ENCODE measurements around the gene SEMA5A. TPM values are rescaled to one million over a fixed set of nuclear protein-coding genes. Genes with fewer than 3 reads are reported as not detected.
A peak's percentile ranks its signal among the peaks of the same experiment; 100 is the strongest.

The SEMA5A gene
- total RNA-seq, 1 donor from 2014 or later: 11.9 TPM

GRCh38 chr5:9498541-9499497 is 47.1 kb downstream of the SEMA5A start:
- Mint-ChIP-seq H3K27ac (no peak overlapping the region), H3K9me3 (no peaks in the 10 kb centered on the region), H3K4me1 (peaks cover 16% of the 10 kb centered on the region), H3K36me3 (no peaks in the 10 kb centered on the region), H3K27me3 (ENCODE audit: insufficient read depth, low read depth) (peaks cover 2% of the 10 kb centered on the region), H3K4me3 (no peak overlapping the region)
- H3K9me3 ChIP-seq (ENCODE audit: low read depth): no peaks in the 10 kb centered on the region
- no peaks in the 10 kb centered on the region for H3K36me3 ChIP-seq
- H3K9ac ChIP-seq: no peak overlapping the region
- no peak for TF ChIP-seq EZH2phosphoT487 (IDR thresholded peaks at IDR 0.05)
- TF ChIP-seq EZH2 (IDR thresholded peaks at IDR 0.05): no peak
- TF ChIP-seq, protein P1, sequence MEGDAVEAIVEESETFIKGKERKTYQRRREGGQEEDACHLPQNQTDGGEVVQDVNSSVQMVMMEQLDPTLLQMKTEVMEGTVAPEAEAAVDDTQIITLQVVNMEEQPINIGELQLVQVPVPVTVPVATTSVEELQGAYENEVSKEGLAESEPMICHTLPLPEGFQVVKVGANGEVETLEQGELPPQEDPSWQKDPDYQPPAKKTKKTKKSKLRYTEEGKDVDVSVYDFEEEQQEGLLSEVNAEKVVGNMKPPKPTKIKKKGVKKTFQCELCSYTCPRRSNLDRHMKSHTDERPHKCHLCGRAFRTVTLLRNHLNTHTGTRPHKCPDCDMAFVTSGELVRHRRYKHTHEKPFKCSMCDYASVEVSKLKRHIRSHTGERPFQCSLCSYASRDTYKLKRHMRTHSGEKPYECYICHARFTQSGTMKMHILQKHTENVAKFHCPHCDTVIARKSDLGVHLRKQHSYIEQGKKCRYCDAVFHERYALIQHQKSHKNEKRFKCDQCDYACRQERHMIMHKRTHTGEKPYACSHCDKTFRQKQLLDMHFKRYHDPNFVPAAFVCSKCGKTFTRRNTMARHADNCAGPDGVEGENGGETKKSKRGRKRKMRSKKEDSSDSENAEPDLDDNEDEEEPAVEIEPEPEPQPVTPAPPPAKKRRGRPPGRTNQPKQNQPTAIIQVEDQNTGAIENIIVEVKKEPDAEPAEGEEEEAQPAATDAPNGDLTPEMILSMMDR (IDR thresholded peaks at IDR 0.05): peak; percentile 75
- no peaks in the 10 kb centered on the region for H3F3A ChIP-seq (ENCODE audit: low read depth)
- H4K20me1 ChIP-seq (ENCODE audit: low read depth): no peaks in the 10 kb centered on the region
- H3K4me3 ChIP-seq: no peak overlapping the region
- DNase-seq (ENCODE audit: low spot score): peak; percentile 76
- no peak overlapping the region for H3K4me2 ChIP-seq
- no peak overlapping the region for H2AFZ ChIP-seq (replicated peaks)
- H3K27me3 ChIP-seq: no peaks in the 10 kb centered on the region
- no peaks in the 10 kb centered on the region for H3K79me2 ChIP-seq (ENCODE audit: low read depth)
- H3K4me1 ChIP-seq: peaks cover 13% of the 10 kb centered on the region
- H3K27ac ChIP-seq: no peak overlapping the region

DNA sequence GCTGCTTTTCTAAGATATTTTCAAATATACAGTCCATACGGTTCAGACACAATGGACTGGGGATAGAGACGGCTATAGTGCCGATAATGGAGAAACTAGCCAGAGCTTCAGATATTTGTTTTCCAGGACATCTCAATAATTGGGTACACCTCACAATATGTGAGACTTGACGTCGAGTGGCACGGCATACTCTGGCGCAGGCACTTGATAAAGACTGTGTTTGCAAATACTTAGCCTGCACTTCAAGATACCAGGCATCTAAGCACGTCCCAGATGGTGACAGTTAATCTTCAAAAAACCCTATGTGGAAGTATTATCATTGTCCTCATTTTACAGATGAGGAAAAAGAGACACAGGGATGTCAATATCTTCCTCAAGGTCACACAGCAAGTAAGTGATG is 48.5 kb downstream of the SEMA5A start:
- no peak for DNase-seq (ENCODE audit: low spot score)
- no peak overlapping the region for H3K27ac Mint-ChIP-seq
- H3F3A ChIP-seq (ENCODE audit: low read depth): no peaks in the 10 kb centered on the region
- no peak overlapping the region for H3K4me2 ChIP-seq
- no peaks in the 10 kb centered on the region for H3K9me3 ChIP-seq (ENCODE audit: low read depth)
- H3K36me3 ChIP-seq: no peaks in the 10 kb centered on the region
- H3K27me3 Mint-ChIP-seq (ENCODE audit: insufficient read depth, low read depth): no peaks in the 10 kb centered on the region
- H3K9me3 Mint-ChIP-seq: no peaks in the 10 kb centered on the region
- peaks cover 16% of the 10 kb centered on the region for H3K4me1 ChIP-seq
- no peak for TF ChIP-seq EZH2phosphoT487 (IDR thresholded peaks at IDR 0.05)
- TF ChIP-seq EZH2 (IDR thresholded peaks at IDR 0.05): no peak
- TF ChIP-seq, protein P1 (IDR thresholded peaks at IDR 0.05): no peak
- no peaks in the 10 kb centered on the region for H3K27me3 ChIP-seq
- no peak overlapping the region for H3K4me3 ChIP-seq
- peaks cover 19% of the 10 kb centered on the region for H3K4me1 Mint-ChIP-seq
- H2AFZ ChIP-seq (replicated peaks): no peak overlapping the region
- H3K4me3 Mint-ChIP-seq: no peak overlapping the region
- no peak overlapping the region for H3K9ac ChIP-seq
- no peaks in the 10 kb centered on the region for H3K36me3 Mint-ChIP-seq
- no peak overlapping the region for H3K27ac ChIP-seq
- no peaks in the 10 kb centered on the region for H3K79me2 ChIP-seq (ENCODE audit: low read depth)
- no peaks in the 10 kb centered on the region for H4K20me1 ChIP-seq (ENCODE audit: low read depth)

DNA sequence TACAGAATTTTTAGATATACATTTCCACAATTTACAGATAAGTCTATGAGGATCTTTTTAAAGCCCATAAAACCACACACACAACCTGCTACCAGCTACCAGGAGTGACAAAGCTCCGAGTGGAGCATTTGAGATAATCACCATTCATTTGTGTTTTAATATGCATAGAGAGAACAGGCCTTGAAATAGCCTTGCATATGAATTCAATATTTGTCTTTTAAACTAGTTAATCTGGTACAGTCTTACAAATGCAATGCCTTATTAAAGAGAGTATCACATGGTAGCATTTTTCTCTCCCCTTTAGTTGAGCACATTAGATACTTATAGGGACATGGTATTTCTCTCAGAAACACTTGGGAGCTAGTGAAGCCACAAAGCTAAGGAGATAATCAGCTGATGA is 49.1 kb downstream of the SEMA5A start:
- H3K27me3 Mint-ChIP-seq (ENCODE audit: insufficient read depth, low read depth): no peaks in the 10 kb centered on the region
- H3K9me3 Mint-ChIP-seq: no peaks in the 10 kb centered on the region
- Histone ChIP-seq H3K9me3 (ENCODE audit: low read depth) (no peaks in the 10 kb centered on the region), H3K4me1 (peaks cover 16% of the 10 kb centered on the region), H2AFZ (replicated peaks) (no peak overlapping the region), H4K20me1 (ENCODE audit: low read depth) (no peaks in the 10 kb centered on the region), H3K4me3 (no peak overlapping the region), H3K36me3 (no peaks in the 10 kb centered on the region), H3K9ac (no peak overlapping the region), H3K79me2 (ENCODE audit: low read depth) (no peaks in the 10 kb centered on the region), H3K27me3 (no peaks in the 10 kb centered on the region), H3K27ac (no peak overlapping the region), H3K4me2 (no peak overlapping the region), H3F3A (ENCODE audit: low read depth) (no peaks in the 10 kb centered on the region)
- H3K27ac Mint-ChIP-seq: no peak overlapping the region
- H3K36me3 Mint-ChIP-seq: no peaks in the 10 kb centered on the region
- peaks cover 19% of the 10 kb centered on the region for H3K4me1 Mint-ChIP-seq
- DNase-seq (ENCODE audit: low spot score): no peak
- H3K4me3 Mint-ChIP-seq: no peak overlapping the region
- TF ChIP-seq, protein P1 (IDR thresholded peaks at IDR 0.05): no peak
- no peak for TF ChIP-seq EZH2 (IDR thresholded peaks at IDR 0.05)
